Right atrium auricular region (tissue), 2 donors: ENCODE measurements around the gene FBXO38. TPM values are rescaled to one million over a fixed set of nuclear protein-coding genes. Genes with fewer than 3 reads are reported as not detected.

Experiments used
- DNase-seq: peaks from one replicate; pipeline ENCODE4 v3.0.0-alpha.2; 2019; ENCODE audit warnings: low spot score
- H3K27ac ChIP-seq, 2 donors: fragments of 200-600 bp; sonication (generic); 1 replicate in 1 of 2; 2 replicates in 1 of 2; pipeline ENCODE4 v1.5.1; 2016 to 2019
- H3K27me3 ChIP-seq, 2 donors: fragments of 200-600 bp; sonication (generic); one replicate each; pipeline versions ENCODE4 v1.5.1 to v1.6.0; 2017 to 2019
- H3K36me3 ChIP-seq: fragments of 200-600 bp; sonication (generic); one replicate; pipeline ENCODE4 v1.5.1; 2016
- H3K4me1 ChIP-seq, 2 donors: fragments of 200-600 bp; sonication (generic); one replicate each; pipeline versions ENCODE4 v1.5.1 to v1.6.0; 2017 to 2019
- H3K4me3 ChIP-seq, 2 donors: fragments of 200-600 bp; sonication (generic); 1 replicate in 1 of 2; 2 replicates in 1 of 2; pipeline ENCODE4 v1.5.1; 2017 to 2019; ENCODE audit warnings: mild to moderate bottlenecking in 1 of 2, moderate library complexity in 1 of 2
- H3K9me3 ChIP-seq, 2 donors: fragments of 200-600 bp; sonication (generic); one replicate each; pipeline ENCODE4 v1.5.1; 2019
- total RNA-seq, 2 donors: library from RNA; depleted of rRNA; stranded (reverse); fragments of >200 nt; gene quantifications; one replicate each; pipeline ENCODE4 v1.1.0, GENCODE V29; 2016
- TF ChIP-seq, protein P1 (sequence below), 2 donors: fragments of 200-600 bp; sonication (generic); IDR thresholded peaks; one replicate each; pipeline ENCODE4 v1.5.1; 2019; ENCODE audit warnings: antibody characterized with exemption in 2 of 2

Gene FBXO38
- total RNA-seq, 2 donors from 2014 or later = 32.2 to 36.7 TPM

DNA sequence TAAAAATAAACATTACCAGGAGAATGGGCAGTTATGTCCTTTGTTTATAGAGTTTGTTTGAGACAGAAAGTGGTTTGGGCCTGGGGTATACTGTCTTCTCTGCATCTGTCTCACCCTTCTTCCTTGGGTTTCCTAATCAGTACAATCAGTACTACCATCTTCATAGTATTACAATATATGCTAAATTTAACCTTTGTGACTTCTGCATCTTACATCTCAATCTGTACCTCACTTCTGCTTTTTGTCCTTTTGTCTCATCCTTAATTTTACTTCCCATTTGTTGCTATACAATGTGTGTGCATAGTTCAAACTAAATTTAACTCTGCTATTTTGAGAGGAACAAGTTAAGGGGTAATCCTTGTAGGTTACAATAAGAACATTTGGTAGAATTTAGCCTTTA, 19.6 kb downstream of the FBXO38 start:
- Histone ChIP-seq H3K4me1 (peaks cover 0 to 4% of the 10 kb centered on the region in 2 donors), H3K27ac (no peak overlapping the region), H3K9me3 (no peaks in the 10 kb centered on the region), H3K4me3 (no peak overlapping the region), H3K36me3 (peaks cover 73% of the 10 kb centered on the region), H3K27me3 (no peaks in the 10 kb centered on the region)
- TF ChIP-seq, protein P1, sequence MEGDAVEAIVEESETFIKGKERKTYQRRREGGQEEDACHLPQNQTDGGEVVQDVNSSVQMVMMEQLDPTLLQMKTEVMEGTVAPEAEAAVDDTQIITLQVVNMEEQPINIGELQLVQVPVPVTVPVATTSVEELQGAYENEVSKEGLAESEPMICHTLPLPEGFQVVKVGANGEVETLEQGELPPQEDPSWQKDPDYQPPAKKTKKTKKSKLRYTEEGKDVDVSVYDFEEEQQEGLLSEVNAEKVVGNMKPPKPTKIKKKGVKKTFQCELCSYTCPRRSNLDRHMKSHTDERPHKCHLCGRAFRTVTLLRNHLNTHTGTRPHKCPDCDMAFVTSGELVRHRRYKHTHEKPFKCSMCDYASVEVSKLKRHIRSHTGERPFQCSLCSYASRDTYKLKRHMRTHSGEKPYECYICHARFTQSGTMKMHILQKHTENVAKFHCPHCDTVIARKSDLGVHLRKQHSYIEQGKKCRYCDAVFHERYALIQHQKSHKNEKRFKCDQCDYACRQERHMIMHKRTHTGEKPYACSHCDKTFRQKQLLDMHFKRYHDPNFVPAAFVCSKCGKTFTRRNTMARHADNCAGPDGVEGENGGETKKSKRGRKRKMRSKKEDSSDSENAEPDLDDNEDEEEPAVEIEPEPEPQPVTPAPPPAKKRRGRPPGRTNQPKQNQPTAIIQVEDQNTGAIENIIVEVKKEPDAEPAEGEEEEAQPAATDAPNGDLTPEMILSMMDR (IDR thresholded peaks at IDR 0.05) = no peak
- DNase-seq = no peak

DNA sequence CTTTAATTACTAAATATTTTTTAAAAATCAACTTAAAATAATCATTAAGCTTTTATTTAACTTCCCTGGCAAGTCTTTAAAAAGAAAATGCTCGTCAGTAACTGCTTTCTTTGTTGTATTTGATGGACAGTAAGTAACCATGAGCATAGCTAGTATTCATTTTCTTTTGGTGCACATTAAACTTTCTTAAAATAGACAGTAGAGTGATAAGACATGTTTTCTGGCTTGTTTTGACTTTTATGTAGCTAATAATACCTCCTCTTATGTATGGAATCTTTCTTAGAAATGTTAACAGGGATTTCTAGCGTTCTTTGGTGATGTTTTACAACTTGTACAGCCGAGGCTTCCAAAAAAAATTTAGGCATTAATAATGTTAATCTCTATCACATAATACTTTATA, 22.6 kb downstream of the FBXO38 start:
- TF ChIP-seq, protein P1 (IDR thresholded peaks at IDR 0.05) = no peak
- peak overlapping the region; percentile 4 to 46 for H3K27ac ChIP-seq
- H3K4me1 ChIP-seq = peaks cover 0 to 4% of the 10 kb centered on the region in 2 donors
- DNase-seq = no peak
- no peaks in the 10 kb centered on the region for H3K27me3 ChIP-seq
- peaks cover 80% of the 10 kb centered on the region for H3K36me3 ChIP-seq
- H3K4me3 ChIP-seq = no peak overlapping the region
- H3K9me3 ChIP-seq = no peaks in the 10 kb centered on the region

DNA sequence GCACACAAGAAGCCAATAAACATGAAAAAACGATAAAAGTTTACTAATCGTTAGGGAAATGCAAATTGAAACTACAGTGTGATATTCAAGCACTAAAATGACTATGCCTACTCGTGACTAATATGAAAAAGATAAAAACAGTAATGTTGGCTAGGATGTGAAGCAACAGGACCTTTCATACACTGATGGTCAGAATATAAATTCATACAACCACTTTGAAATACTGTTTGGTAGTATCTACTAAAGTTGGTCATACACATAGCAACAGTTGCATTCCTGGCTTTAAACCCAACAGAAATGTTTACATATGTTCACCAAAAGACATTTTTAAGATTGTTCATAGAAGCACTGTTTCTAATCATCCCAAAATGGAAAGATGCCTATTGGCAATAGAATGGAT, 24.3 kb downstream of the FBXO38 start:
- Histone ChIP-seq H3K36me3 (peaks cover 84% of the 10 kb centered on the region), H3K9me3 (no peaks in the 10 kb centered on the region), H3K27me3 (no peaks in the 10 kb centered on the region), H3K4me3 (no peak overlapping the region), H3K27ac (no peak overlapping the region), H3K4me1 (peaks cover 0 to 4% of the 10 kb centered on the region in 2 donors)
- DNase-seq = no peak
- TF ChIP-seq, protein P1 (IDR thresholded peaks at IDR 0.05) = no peak

DNA sequence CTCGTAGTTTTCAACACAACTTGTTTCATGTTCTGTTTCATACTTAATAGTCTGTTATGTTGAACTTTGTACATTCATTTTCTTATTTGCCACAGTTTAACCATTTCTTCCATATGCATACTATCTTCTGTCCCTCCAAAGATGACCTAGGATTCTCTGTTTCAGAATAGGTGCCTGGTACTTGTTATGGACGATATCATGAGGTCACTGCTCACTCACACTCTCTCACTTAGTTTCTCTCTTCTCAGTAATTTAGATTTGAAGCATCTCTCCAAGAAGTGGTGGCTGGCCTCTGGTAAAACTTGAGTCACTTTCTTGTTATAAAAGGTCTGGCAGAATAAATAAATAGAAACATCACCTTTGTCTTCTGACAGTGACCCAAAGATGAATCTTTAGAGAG, 28.4 kb downstream of the FBXO38 start:
- TF ChIP-seq, protein P1 (IDR thresholded peaks at IDR 0.05) = no peak
- Histone ChIP-seq H3K27me3 (no peaks in the 10 kb centered on the region), H3K4me3 (no peak overlapping the region), H3K36me3 (peaks cover 87% of the 10 kb centered on the region), H3K4me1 (peaks cover 0 to 8% of the 10 kb centered on the region in 2 donors), H3K9me3 (no peaks in the 10 kb centered on the region), H3K27ac (peak overlapping the region in 1 of 2 donors; percentile 11)
- DNase-seq = no peak

DNA sequence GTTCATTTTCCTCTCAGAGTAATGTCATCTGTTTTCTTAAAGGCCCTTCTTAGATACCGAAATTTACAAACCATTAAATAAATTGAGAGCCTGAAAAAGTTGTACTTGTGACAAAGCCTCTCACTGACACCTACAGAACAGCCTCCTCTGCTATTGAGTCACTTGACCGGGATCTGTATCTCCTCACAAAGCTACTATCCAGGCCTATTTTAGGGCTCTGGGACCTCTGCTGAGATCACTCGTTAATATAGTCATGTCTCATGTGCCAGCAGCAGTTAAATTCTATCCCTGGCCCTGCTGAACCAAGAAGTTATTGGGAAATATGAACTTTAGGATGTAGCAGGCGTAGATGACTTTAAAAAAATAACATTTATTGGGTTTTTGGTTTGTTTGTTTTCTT, 31.1 kb downstream of the FBXO38 start:
- Histone ChIP-seq H3K36me3 (peaks cover 82% of the 10 kb centered on the region), H3K4me3 (no peak overlapping the region), H3K4me1 (peaks cover 0 to 15% of the 10 kb centered on the region in 2 donors), H3K9me3 (no peaks in the 10 kb centered on the region), H3K27me3 (no peaks in the 10 kb centered on the region), H3K27ac (peak overlapping the region; percentile 46 to 77)
- DNase-seq = no peak
- TF ChIP-seq, protein P1 (IDR thresholded peaks at IDR 0.05) = no peak

DNA sequence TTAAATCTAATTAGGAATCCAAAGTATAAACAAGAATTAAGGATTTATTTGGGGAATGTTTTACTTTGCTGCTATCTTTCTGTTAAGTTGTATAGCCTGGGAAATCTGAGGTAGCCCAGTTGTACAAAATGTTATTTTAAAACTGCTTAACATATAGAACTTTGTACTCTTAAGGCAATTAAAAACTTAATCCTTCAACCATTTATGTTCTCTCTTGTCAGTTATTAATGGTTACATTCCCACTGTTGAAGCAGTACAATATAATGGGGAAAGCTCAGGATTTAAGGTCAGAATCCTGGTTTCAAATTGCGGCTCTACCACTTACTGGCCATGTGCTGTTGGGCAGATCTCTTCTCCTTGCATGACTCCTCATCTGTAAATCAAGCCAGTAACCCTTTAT, 32.7 kb downstream of the FBXO38 start:
- peak overlapping the region; percentile 33 to 70 for H3K27ac ChIP-seq
- H3K4me1 ChIP-seq = peaks cover 0 to 15% of the 10 kb centered on the region in 2 donors
- H3K4me3 ChIP-seq = no peak overlapping the region
- H3K27me3 ChIP-seq = no peaks in the 10 kb centered on the region
- H3K36me3 ChIP-seq = peaks cover 76% of the 10 kb centered on the region
- no peaks in the 10 kb centered on the region for H3K9me3 ChIP-seq
- TF ChIP-seq, protein P1 (IDR thresholded peaks at IDR 0.05) = no peak
- no peak for DNase-seq
